Measurements from ENCODE around the gene HAS3.
"Not testable (repeated sequence)": the region's sequence is repeated elsewhere in the genome, so short reads cannot be mapped to it uniquely, and the experiment has no call there.

The HAS3 gene

GRCh38 chr16:69118994-69119393 lies 13.5 kb downstream of the HAS3 start:
- DNase-seq: no peak

- DNase-seq: no peak
Measured at GRCh38 chr16:69119536-69119935, 14.1 kb downstream of the HAS3 start.

GRCh38 chr16:69120096-69120664 lies 14.7 kb downstream of the HAS3 start:
- no peak for DNase-seq

DNA sequence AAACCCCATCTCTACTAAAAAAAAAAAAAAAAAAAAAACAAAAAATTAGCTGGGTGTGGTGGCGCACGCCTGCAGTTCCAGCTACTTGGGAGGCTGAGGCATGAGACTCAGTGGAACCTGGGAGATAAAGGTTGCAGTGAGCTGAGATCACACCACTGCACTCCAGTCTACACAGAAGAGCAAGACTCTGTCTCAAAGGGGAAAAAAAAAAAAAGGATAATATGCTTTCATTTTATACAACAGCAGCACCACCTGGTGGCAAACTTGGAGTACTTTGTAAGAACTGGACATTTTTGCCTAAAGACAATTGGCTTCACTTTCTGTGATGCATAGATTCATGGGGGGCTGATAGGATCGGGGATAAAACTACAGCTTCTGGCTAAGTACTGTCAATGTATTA lies 18.5 kb downstream of the HAS3 start:
- DNase-seq: peak; percentile 73

DNA sequence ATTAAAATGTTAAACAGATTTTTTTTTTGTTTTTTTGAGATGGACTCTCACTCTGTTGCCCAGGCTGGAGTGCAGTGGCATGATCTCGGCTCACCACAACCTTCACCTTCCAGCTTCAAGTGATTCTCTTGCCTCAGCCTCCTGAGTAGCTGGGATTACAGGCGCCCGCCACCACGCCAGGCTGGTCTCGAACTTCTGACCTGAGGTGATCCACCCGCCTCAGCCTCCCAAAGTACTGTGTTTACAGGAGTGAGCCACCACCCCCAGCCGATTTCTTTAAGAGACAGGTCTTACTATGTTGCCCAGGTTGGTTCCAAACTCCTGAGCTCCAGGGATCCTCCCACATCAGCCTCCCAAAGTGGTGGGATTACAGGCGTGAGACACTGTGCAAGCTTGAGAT lies 19.0 kb downstream of the HAS3 start:
- DNase-seq: not testable (repeated sequence)

DNA sequence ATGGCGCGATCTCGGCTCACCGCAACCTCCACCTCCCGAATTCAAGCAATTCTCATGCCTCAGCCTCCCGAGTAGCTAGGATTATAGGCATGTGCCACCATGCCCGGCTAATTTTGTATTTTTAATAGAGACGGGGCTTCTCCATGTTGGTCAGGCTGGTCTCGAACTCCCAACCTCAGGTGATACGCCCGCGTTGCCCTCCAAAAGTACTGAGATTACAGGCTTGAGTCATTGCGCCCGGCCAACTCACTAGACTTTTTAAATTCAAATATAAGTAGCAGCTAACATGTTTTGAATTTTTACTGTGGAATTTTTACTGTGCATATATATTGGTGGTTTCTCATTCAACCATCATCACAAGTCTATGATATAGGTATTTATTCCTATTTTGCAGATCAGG lies 19.5 kb downstream of the HAS3 start:
- DNase-seq: not testable (repeated sequence)

DNA sequence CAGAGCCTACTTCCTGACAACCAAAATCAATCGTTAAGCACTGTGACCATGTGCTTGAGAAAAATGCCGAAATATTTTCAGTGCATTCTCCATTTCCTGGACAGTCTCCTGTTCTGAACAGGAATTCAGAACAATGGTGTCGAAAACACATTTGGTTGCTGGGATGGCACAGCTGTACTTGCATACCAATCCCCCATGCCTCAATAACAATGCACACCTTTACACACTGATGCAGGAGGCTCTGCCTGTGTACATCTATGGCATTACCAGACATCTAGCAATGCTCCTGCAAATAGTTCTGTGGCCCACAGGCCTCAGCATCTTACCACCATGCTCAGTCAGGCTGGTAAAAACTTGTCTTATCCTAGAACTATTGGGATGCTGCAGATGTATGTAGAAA lies 20.8 kb downstream of the HAS3 start:
- no peak for DNase-seq

DNA sequence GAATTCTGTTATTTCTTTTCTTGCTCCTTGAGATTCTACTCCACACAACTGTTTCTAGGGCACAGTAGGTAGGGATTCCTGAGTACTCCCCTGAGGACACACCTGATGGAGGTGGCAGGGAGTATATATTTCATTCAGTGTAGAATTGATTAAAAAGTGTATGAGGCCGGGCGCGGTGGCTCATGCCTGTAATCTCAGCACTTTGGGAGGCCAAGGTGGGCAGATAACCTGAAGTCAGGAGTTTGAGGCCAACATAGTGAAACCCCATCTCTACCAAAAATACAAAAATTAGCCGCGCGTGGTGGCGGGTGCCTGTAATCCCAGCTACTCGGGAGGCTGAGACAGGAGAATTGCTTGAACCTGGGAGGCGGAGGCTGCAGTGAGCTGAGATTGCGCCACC lies 21.3 kb downstream of the HAS3 start:
- DNase-seq: not testable (repeated sequence)

GRCh38 chr16:69127966-69128510 lies 22.6 kb downstream of the HAS3 start:
- DNase-seq: no peak

DNA sequence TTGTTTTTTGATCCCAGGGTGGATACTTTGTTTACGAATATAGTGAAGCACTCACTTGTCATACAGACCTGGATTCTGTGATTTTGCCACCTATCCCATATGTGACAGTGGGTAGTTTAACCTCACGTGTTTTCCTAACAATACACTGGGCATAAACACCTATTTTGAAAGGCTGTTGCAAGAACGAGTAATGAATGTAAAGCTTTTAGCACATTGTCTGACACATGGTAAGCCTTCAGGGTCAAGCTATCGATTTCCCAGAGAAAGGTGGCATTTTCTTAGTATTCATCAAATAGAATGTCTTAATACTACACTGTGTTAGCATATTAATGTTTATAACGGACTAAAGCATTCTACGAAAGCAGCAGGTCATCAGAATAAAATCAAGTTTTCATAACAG lies 25.0 kb downstream of the HAS3 start:
- no peak for DNase-seq

DNA sequence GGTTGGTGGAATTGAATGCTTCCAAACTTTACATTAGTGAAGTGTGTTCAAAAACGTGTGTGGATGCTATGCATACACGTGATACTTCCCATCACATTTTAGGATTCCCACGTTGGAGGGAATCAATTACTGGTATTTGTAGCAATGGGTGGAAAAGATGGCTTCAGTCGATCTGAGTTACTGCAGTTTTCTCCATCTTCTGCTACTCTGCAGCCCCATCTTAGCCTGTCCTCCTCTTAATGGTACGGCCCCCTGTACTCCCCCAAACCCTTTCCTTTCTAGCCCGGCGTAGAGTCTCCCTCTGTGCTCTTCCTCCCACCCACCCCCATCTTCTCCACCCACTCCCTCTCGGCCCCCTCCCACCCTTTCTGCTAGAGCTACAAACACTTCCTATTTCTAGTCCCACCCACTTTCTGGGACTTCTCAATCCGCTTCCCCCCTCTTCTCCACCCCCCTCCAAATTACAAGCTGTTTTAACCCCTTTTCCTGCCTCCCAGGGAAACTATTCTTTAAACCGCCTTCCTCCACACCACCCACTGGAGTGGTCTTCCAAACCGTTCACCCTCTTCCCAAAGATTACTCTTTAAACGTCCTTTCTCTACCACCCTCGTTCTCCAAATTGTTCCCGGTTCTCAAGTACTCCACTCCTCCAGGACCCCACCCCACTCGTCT lies 25.9 kb downstream of the HAS3 start:
- DNase-seq: no peak

DNA sequence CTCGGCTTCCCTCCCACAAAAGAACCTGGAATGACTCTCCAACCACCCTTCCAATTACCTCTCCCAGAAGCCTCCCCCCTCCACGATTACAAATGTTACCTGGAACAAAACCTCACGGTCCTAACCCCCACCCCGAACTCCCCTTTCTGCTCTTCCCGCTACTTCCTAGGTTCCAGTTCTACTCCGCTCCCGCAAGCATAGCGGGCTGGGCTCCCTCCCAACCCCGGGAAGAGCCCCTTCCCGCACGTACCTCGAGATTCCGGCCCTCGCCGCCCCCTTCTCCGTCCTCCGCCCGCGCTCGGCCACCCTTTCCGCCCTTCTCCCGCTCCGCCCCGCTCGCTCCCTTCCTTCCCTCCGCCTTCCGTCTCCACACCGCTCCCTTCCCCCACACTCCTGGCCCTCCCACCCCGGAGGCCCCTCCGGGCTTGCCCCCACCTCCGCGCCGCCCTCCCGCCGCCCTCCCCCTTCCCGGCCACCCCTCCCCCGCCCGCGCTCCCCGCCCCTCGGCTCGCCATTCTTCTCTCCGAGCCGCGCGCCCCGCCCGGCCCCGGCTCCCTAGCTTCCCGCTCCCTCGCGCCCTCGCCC lies 26.5 kb downstream of the HAS3 start:
- no peak for DNase-seq

- peak; percentile 93 for DNase-seq
Measured at GRCh38 chr16:69132424-69133252, 27.2 kb downstream of the HAS3 start, which contains the start of the genes CHTF8 and UTP4. TSS of gene CHTF8 (minus strand) at chr16:69132588. CDS start at chr16:69121458, 11,130 bp downstream. TSS of gene UTP4 (plus strand) at chr16:69132649. CDS start at chr16:69133460, 811 bp downstream.

DNA sequence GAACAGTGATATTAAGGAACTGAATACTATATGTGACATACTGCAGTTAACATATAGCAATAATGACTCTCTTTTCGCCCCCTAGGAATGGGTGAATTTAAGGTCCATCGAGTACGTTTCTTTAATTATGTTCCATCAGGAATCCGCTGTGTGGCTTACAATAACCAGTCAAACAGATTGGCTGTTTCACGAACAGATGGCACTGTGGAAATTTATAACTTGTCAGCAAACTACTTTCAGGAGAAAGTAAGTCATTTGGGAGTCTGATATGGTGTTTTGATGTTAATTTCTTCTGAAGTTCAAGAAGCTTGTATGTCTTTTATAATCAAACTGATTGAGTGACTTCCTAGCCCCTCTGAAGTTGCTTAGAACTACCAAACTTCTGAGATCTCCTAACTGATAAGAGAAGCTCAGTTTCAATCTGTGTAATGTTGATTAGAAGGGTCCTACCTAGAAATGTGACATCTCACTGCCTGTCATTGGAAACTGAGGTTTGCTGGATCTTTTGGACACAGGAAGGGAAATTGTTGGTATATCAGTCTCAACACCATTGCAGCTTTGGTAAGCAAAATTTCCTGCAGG lies 28.0 kb downstream of the HAS3 start:
- DNase-seq: no peak

DNA sequence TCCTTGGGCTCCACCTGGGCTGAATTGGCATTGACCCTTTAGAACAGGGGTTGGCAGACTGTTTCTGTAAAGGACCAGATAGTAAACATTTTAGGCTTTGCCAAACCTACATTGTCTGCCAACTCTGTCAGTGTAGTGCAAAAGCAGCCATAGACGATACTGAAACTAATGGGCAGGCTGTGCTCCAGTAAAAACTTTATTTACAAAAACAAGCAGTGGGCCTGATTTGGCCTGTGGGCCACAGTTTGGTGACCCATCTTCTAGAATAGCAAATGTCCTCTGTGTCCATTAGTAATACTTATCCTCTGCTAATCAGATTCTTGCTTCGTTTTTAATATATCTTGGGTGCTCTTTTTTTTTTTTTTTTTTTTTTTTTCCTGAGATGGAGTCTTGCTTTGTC lies 33.2 kb downstream of the HAS3 start:
- DNase-seq: no peak

DNA sequence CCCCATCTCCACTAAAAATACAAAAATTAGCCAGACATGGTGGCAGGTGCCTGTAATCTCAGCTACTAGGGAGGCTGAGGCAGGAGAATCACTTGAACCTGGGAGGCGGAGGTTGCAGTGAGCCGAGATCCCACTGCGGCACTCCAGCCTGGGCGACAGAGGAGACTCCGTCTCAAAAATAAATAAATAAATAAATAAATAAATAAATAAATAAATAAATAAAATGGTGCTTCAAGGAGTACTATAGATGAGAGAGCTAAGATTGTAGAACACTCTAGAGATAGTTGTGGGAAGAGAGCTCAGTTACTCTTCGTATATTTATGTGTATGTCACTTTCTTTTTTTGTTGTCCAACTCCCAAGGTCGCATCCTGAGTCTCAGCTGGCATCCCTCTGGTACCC lies 34.0 kb downstream of the HAS3 start:
- DNase-seq: not testable (repeated sequence)

DNA sequence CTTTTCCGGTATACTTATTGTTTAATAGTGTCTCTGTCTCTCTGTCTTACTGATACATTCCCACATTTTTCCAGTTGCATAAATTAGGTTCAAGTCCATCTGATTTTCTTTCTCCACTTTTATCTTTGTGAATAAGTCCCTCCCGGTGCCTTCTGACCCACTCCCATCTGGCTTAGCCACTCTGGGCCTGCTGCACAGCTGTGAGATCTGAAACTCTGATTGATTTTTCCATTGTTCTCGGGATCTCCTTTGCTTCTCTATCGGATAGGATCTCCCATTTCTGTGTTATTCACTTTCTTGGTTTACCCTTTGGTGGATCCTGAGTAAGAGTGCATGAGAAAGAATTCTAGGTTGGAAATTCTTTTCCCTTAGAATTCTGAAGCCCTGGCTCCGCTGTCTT lies 35.6 kb downstream of the HAS3 start:
- DNase-seq: no peak

GRCh38 chr16:69141936-69142335 lies 36.5 kb downstream of the HAS3 start:
- no peak for DNase-seq

GRCh38 chr16:69143116-69143515 lies 37.7 kb downstream of the HAS3 start:
- no peak for DNase-seq

DNA sequence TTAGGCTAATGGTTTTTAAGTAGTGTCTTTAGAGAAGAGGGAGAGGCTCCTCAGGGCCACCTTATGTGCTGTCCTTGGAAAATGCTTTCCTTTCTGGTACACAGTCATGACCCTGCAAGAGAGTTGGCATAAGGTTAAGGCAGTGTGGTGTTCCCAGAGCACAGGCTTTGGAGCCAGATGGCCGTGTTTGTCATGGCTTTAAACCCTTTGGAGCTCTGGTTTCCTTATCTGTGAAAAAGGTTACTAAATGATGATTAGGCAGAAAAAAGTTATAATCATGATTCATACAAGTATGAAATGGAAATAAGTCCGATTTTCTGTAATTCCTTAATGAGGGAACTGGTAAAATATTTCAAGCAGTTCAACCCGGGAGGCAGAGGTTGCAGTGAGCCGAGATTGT lies 40.2 kb downstream of the HAS3 start:
- no peak for DNase-seq

DNA sequence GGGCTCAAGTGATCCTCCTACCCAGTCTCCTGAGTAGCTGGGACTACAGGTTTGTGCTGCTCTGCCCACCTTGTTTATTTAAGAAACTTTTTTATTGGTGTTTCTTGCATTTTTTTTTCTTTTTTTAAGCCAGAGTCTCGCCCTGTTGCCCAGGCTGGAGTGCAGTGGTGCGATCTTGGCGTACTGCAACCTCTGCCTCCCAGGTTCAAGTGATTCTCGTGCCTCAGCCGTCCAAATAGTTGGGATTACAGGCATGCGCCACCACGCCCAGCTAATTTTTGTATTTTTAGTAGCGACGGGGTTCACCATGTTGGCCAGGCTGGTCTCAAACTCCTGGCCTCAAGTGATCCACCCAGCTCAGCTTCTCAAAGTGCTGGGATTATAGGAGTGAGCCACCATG lies 44.2 kb downstream of the HAS3 start:
- not testable (repeated sequence) for DNase-seq

DNA sequence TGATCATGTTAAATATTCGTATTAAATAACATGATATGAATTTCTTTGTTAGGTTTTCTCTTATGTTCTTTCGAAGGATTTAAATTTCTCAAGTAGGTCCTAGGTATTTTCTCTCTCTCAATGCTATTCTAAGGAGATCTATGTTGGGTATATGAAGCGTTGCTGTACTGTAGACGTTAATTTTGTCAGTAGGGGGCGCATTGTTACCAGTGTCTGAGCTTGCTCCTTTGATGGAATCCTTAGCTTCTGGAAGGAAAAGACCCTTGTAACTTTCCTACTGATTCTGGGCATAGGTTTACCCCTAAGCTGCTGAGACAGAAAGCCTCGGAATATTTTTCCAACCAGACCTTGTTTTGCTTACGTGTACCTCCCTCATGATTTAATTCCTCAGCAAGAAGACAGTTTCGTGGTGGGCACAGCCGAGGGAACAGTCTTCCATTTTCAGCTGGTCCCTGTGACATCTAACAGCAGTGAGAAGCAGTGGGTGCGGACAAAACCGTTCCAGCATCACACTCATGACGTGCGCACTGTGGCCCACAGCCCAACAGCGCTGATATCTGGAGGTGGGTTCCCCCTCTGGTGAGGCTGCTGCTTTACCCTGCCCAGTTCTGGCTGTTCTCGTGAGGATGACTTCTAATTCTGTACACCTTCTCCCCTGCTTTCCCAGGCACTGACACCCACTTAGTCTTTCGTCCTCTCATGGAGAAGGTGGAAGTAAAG lies 44.9 kb downstream of the HAS3 start:
- no peak for DNase-seq
